ENCODE data around the gene SCUBE3.

GRCh38 chr6:35208419-35208818, 5.3 kb upstream of the SCUBE3 start:
- TF ChIP-seq CTCF (IDR thresholded peaks at IDR 0.05) (no peak), EZH2 (IDR thresholded peaks at IDR 0.05; ENCODE audit: borderline replicate concordance, insufficient read depth, low read depth, low read length, poor library complexity, severe bottlenecking) (no peak)

Data from B cell (primary cell).